ENCODE measurements around the gene TMEM179.

DNA sequence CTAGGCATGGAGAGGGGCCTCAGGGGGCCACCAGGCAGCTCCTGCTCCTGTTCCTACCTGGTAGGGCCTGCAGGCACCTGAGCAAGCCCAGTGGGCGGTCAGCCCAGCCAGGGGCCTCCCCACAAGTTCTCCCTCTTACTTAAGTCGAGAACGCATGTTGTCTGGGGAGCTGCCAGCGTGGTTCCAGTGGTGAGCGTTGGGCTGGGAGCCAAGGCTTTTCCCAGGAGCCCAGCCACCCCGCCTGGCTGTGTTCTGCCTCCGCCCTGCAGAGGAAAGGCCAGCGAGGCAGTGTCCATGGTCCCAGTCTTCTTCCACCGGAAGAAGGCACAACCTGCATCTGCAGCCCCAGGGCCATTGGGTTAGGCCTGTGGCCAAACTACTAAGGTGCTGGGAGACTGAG, 23.6 kb downstream of the TMEM179 start:
- TF ChIP-seq, protein P1, sequence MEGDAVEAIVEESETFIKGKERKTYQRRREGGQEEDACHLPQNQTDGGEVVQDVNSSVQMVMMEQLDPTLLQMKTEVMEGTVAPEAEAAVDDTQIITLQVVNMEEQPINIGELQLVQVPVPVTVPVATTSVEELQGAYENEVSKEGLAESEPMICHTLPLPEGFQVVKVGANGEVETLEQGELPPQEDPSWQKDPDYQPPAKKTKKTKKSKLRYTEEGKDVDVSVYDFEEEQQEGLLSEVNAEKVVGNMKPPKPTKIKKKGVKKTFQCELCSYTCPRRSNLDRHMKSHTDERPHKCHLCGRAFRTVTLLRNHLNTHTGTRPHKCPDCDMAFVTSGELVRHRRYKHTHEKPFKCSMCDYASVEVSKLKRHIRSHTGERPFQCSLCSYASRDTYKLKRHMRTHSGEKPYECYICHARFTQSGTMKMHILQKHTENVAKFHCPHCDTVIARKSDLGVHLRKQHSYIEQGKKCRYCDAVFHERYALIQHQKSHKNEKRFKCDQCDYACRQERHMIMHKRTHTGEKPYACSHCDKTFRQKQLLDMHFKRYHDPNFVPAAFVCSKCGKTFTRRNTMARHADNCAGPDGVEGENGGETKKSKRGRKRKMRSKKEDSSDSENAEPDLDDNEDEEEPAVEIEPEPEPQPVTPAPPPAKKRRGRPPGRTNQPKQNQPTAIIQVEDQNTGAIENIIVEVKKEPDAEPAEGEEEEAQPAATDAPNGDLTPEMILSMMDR (IDR thresholded peaks at IDR 0.05), result no peak
- TF ChIP-seq POLR2A (IDR thresholded peaks at IDR 0.05), result no peak
